Dorsolateral prefrontal cortex (tissue), 118 donors: Measurements from ENCODE around the gene SCN3B. TPM values are rescaled to one million over a fixed set of nuclear protein-coding genes. Genes with fewer than 3 reads are reported as not detected.

Source experiments
- total RNA-seq, 120 experiments: library from RNA; stranded (reverse); gene quantifications; one replicate each; pipeline versions ENCODE4 v1.2.3 to v1.2.4, GENCODE V29; 2022

Gene SCN3B
- total RNA-seq, 120 experiments from 2014 or later, result 33.3 to 193 (median 105) TPM

Other genes starting within 250 kb of the SCN3B start
- 100 to 1,000 TPM in 104 of 120 experiments, 10 to 100 TPM in 16; 45.6 to 169 (median 124) TPM for gene GRAMD1B, start 224.4 kb downstream of the SCN3B start, total RNA-seq
- 10 to 100 TPM in 109 of 120 experiments, 1 to 10 TPM in 11; 7.8 to 23.0 (median 12.8) TPM for gene ZNF202, start 87.0 kb upstream of the SCN3B start, total RNA-seq
- not detected for gene OR6X1, start 99.9 kb upstream of the SCN3B start, total RNA-seq
- gene OR6M1, start 151.7 kb upstream of the SCN3B start, total RNA-seq, result not detected
- not detected for gene TMEM225, start 231.0 kb upstream of the SCN3B start, total RNA-seq
- gene OR8D4, start 247.5 kb upstream of the SCN3B start, total RNA-seq, result under 1 TPM in 31 of 120 experiments, not detected in 89; 0.16 to 0.77 (median 0.28) TPM